ENCODE data around the gene ABCA10.
"Not testable (repeated sequence)": the region's sequence is repeated elsewhere in the genome, so short reads cannot be mapped to it uniquely, and the experiment has no call there.

Gene ABCA10

GRCh38 chr17:69227541-69227940, 1.1 kb downstream of the ABCA10 start:
- DNase-seq (ENCODE audit: low read depth in 2 of 2): no peak

GRCh38 chr17:69223809-69224208, 4.8 kb downstream of the ABCA10 start:
- no peak for DNase-seq (ENCODE audit: low read depth in 2 of 2)

- no peak for DNase-seq (ENCODE audit: low read depth in 2 of 2)
Observed at GRCh38 chr17:69222707-69223258, 5.8 kb downstream of the ABCA10 start.

GRCh38 chr17:69220098-69220497, 8.5 kb downstream of the ABCA10 start:
- no peak for DNase-seq (ENCODE audit: low read depth in 2 of 2)

GRCh38 chr17:69218986-69219385, 9.6 kb downstream of the ABCA10 start:
- no peak for DNase-seq (ENCODE audit: low read depth in 2 of 2)

- no peak for DNase-seq (ENCODE audit: low read depth in 2 of 2)
Observed at GRCh38 chr17:69213059-69213813, 15.4 kb downstream of the ABCA10 start.

- no peak for DNase-seq (ENCODE audit: low read depth in 2 of 2)
Observed at GRCh38 chr17:69208640-69209039, 20.0 kb downstream of the ABCA10 start.

- DNase-seq (ENCODE audit: low read depth in 2 of 2): no peak
Observed at GRCh38 chr17:69207151-69207550, 21.5 kb downstream of the ABCA10 start.

- no peak for DNase-seq (ENCODE audit: low read depth in 2 of 2)
Observed at GRCh38 chr17:69198238-69198637, 30.4 kb downstream of the ABCA10 start.

- DNase-seq (ENCODE audit: low read depth in 2 of 2): not testable (repeated sequence)
Observed at GRCh38 chr17:69196105-69196653, 32.4 kb downstream of the ABCA10 start.

- no peak for DNase-seq (ENCODE audit: low read depth in 2 of 2)
Observed at GRCh38 chr17:69192754-69193153, 35.9 kb downstream of the ABCA10 start.

- no peak for DNase-seq (ENCODE audit: low read depth in 2 of 2)
Observed at GRCh38 chr17:69188796-69189195, 39.8 kb downstream of the ABCA10 start.

- no peak for DNase-seq (ENCODE audit: low read depth in 2 of 2)
Observed at GRCh38 chr17:69188064-69188463, 40.6 kb downstream of the ABCA10 start.

- no peak for DNase-seq (ENCODE audit: low read depth in 2 of 2)
Observed at GRCh38 chr17:69187294-69187693, 41.3 kb downstream of the ABCA10 start.

GRCh38 chr17:69179227-69179952, 49.2 kb downstream of the ABCA10 start:
- no peak for DNase-seq (ENCODE audit: low read depth in 2 of 2)

- no peak for DNase-seq (ENCODE audit: low read depth in 2 of 2)
Observed at GRCh38 chr17:69176457-69176795, 52.2 kb downstream of the ABCA10 start.

- DNase-seq (ENCODE audit: low read depth in 2 of 2): no peak
Observed at GRCh38 chr17:69175625-69176456, 52.8 kb downstream of the ABCA10 start.

GRCh38 chr17:69175262-69175624, 53.4 kb downstream of the ABCA10 start:
- no peak for DNase-seq (ENCODE audit: low read depth in 2 of 2)

GRCh38 chr17:69173118-69173517, 55.5 kb downstream of the ABCA10 start:
- no peak for DNase-seq (ENCODE audit: low read depth in 2 of 2)

GRCh38 chr17:69170377-69170776, 58.2 kb downstream of the ABCA10 start:
- no peak for DNase-seq (ENCODE audit: low read depth in 2 of 2)

- DNase-seq (ENCODE audit: low read depth in 2 of 2): not testable (repeated sequence)
Observed at GRCh38 chr17:69168642-69169041, 60.0 kb downstream of the ABCA10 start.

GRCh38 chr17:69166957-69167356, 61.7 kb downstream of the ABCA10 start:
- DNase-seq (ENCODE audit: low read depth in 2 of 2): no peak

Measured in stimulated activated CD4-positive, alpha-beta T cell treated with anti-CD3 and anti-CD28 coated beads, Interleukin-1b, Interleukin-23, amount 100 ng/mL, for 1 hour (primary cell).